T follicular helper cell (primary cell): Measurements from ENCODE around the gene SOAT1.

Experiments
- DNase-seq: peaks from one replicate; pipeline ENCODE4 v3.0.0-alpha.2; 2020; ENCODE audit warnings: low read depth

Gene SOAT1

DNA sequence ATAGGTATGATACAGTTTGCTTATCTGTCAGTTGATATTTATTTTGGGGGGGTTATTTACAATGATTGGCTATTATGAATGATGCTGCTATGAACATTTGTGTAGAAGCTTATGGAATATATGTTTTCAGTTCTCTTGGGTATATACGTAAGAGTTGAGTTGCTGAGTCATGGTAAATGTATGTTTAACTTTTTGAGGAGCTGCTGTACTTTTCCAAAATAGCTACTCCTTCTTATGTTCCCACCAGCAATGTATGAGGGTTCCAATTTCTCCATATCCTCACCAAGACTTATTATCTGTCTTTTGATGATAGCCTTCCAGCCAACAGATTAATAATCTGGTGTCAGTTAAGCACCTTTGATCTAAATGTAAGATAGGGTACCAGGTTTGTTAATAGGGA lies 11.9 kb downstream of the SOAT1 start:
- DNase-seq: no peak

DNA sequence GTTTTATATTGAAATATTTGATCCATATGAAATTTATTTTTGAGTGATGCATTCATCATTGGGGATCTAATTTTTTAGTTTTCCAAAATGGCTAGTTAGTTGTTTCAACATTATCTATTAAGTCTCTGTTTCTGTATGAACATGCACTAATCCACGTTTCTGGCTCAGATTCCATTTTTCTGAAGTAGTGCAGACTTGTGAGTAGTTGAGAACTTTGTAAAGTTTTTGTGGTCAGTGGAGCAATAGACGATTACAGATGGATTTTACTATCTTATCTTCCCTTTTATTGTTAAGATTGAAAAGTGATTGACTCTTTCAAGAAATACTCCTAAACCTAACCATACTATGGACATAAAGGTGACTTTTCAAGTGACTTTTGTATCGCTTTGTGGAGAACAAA lies 16.7 kb downstream of the SOAT1 start:
- no peak for DNase-seq

DNA sequence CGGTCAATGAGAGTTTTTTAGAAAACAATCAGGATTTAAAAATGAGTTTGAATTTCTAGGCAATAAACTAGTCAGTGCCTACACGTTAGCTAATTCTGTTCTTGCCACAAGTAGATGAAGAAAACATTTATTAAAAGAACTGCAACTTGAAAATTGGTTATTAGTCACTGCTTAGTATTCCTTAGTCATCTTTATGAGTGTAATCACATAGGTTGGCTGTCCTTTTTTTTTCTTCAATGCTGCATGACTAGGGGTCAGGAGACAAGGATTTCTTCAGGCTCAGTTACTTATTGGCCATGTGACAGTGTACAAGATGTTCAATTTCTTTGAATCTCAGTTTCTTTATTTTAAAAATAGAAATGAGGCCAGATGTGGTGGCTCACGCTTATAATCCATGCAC lies 17.1 kb downstream of the SOAT1 start:
- DNase-seq: no peak

DNA sequence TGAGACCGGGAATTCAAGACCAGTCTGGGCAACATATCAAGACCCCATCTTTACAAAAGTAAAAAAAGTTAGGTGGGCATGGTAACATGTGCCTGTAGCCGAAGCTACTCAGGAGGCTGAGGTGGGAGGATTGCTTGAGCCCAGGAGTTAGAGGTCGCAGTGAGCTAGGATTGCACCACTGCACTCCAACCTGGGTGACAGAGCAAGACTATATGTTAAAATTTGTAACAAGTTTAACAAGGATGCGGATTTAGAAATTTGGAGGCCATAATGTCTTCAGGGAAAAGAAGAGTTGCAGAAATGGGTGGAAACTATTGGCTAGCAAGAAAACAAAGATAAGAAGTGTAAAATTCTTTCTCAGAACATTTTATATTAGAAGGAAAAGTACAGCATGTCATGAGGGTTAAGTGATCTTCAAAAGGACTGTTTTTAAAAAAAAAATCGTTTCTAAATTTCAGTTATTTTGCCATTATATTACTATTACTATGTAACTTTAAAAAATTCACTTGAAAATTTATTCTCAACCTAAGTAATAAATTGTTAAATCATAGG lies 17.6 kb downstream of the SOAT1 start:
- no peak for DNase-seq

DNA sequence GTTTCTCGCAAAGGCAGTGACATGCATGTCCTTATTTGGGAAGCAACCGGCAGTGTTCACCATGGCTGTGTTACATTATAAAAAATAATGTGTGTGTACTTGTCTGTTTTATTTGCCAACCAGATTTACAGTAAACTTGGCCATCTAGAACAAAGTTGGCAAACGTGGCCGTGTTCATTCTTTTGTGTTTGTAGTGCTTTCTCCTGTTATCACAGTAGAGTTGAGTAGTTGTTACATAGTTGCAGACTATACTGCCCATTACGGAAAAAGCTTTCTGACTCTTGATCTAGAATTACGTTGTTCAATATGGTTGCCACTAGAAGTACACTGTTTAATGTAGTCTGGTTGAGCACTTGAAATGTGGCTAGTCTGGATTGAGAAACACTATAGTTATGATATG lies 19.4 kb downstream of the SOAT1 start:
- no peak for DNase-seq

DNA sequence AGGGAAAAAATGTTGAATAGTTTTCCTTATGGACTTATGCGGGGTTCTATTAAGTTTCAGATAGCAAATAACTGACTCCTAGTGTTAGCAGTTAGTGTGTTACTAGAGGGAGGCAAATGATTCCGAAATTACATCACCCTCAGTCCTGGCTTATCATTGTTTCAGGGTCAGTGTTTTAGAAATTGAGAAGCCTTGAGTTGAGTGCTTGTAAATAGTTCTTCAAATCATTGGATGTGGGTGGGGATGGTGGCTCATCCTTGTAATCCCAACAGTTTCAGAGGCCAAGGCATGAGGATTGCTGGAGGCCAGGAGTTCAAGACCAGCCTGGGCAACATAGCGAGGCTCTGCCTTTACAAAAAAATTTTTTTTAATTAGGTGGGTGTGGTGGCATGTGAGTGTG lies 21.3 kb downstream of the SOAT1 start:
- no peak for DNase-seq

DNA sequence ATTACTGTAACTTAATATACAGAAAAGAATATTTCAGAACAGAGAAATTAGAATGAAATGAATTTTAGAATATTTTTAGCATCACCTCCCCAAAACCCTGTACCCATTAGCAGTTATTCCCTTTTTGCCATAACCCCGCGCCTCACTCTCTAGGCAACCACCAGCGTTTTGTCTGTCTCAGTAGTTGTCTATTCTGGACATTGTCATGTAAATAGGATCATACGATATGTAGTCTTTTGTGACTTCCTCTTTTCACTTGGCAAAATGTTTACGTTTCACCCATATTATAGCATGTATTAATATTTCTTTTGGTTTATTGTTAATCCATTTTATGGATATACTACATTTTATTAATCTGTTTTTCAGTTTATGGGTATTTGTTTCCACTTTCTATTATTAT lies 24.9 kb downstream of the SOAT1 start:
- DNase-seq: no peak

DNA sequence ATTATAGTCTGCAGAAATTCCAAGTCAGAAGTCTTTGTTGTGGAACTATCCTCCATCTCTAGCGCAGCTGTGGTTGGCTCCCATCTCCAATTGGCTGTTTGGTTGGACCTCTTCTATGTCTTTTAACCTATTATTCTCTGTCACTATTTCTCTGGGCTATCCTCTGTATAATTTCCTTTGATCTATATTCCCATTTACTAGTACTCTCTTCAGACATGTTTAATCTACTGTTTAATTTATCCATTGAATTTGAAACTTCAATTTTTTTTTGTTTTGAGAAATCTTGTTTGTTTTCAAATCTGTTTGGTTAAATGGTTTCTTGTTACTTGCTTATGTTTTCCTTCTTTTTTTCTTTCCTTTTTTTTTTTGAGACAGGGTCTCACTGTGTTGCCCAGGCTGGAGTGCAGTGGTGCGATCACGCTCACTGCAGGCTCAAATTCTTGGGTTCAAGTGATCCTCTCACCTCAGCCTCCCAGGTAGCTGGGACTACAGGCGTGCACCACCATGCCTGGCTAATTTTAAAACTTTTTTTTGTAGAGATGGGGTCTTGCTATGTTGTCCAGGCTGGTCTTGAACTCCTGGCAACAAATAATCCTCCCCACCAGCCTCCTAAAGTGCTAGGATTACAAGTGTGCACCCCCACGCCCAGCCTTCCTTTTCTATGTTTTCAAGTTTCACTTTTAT lies 28.1 kb downstream of the SOAT1 start:
- DNase-seq: no peak

DNA sequence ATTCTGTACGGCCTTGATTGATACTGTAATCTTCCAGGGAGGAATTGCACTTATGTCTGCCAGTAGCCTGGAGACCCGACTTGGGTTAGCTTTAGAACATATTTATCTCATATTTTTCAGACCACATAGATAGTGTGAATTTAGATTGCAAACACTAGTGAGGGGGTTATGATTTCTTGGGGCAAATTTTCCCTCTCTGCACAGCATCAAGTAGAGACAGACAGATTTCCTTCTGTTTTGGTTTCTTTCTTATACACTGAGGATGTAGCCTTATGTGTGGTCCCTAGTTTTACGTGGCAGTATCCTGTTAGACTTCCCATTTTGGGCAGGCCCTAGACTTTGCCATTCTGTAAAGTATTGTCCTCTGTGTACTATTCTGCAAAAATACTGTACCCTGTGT lies 29.0 kb downstream of the SOAT1 start:
- DNase-seq: no peak

DNA sequence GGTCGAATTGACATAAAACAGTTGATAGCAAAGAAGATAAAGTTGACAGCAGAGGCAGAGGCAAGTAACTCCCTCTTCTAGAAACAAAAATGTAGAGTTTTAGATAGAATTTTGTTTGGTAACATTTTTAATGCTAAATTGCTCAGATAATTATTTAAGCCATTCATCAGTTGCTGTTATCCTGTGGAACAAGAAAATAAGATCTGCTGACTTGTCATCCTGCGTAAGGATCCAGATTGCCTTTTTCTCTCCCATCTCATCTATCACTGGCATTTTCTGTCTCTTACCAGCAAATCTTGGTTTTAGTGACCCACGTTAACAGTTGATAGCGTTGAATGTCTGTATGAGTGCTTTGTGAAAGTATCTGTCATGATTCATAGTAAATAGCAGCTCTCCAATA lies 29.8 kb downstream of the SOAT1 start:
- DNase-seq: no peak

DNA sequence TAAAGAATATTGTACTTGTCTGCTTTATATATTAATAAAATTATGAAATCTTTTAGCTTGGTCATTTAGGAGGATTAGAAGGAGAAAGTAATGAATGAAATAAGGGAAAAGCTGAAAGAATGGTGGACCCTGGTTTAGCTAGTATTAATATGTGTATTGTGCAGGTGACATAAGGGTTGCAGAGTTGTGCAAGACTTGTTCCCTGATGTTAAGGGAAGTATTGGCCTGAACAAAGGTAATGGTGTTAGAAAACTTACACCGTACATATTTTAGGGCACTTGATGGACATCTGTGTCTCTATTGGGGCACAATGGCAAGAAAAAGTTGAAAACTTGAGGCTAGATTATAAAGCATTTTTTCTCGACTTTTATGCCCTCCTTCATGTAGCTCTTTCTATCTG lies 32.2 kb downstream of the SOAT1 start:
- no peak for DNase-seq

DNA sequence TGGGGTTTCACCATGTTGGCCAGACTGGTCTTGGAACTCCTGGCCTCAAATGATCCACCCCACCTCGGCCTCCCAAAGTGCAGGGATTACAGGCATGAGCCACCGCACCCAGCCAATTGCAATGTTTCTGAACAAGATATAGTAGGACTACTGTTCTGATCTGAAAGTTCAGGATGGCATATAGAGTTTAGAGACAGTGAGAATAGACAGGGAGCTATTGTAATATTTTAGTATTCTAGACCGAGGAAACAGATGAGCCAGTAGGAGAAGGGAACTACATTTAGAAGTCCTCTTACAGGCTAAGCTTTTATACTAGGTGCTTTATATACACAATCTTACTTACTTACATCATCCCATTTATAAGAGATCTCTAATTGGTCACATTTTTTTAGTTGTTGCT lies 33.1 kb downstream of the SOAT1 start:
- DNase-seq: no peak

DNA sequence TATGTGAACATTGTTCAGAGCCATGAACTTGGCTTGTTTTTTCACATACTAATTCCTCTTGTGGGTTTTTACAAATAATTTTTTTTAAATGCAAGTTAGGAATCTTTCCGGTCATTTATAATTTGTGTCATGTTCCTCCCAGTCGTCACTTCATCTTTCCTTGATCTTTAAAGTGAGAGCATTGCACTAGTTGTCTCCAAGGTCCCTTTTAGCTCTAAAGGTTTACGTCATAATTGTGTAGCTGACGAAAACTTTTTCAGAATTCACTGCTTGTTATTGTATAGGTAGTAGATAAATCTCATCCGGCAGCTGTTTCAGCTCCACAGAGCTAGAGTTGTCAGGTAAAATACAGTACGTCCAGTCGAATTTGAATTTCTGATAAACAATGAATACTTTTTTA lies 33.6 kb downstream of the SOAT1 start:
- no peak for DNase-seq

DNA sequence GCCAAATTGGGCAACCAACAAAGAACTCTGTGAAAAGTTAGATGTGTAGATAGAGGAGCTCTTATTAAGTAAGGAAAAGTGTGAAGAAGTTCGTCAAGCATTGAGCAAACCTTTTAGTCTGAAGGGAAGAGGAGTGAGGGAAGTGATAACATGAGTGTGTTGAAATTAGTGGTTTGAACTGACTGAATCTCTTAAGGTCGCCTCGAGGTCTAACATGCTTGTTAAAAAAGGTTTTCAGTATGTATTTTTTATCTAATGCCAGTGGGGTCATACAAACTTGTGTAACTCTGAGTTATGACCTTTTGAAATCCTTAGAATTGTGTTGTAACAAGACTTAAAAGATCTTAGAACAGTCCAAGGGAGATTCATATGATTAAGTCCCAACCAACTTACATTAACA lies 34.1 kb downstream of the SOAT1 start:
- no peak for DNase-seq

DNA sequence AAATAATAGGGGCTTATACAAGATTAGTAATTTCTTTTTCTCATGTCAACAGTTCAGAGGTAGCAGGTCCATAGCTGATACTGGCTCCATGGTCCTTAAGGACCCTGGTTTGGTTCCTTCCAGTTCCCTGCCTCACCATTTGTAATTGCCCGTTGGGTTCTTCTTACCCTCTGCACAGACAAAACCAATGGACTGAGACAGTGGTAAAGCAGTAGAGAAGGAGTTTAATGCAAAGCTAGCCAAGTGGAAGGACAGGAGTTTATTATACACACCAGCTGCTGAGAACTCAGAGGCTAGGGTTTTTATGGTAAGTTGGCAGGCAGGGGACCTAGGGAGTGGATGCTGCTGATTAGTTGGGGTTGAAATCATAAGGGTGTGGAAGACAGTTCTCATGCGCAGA lies 36.3 kb downstream of the SOAT1 start:
- DNase-seq: no peak

DNA sequence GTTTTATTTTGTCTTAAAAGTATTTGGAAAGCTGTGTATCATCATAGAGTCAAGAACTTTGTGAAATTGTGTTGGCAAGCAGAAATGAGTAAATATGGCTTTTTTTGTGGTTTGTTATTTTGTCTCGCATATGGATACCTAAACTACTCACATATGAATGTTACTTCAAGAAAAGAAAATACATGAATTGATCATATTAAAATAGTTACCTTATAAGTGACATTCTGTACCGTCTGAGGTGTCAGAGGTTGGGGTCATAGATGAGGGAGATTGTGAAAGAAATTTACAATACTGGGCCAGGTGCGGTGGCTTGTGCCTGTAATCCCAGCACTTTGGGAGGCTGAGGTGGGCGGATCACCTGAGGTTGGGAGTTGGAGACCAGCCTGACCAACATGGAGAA lies 40.8 kb downstream of the SOAT1 start:
- no peak for DNase-seq

DNA sequence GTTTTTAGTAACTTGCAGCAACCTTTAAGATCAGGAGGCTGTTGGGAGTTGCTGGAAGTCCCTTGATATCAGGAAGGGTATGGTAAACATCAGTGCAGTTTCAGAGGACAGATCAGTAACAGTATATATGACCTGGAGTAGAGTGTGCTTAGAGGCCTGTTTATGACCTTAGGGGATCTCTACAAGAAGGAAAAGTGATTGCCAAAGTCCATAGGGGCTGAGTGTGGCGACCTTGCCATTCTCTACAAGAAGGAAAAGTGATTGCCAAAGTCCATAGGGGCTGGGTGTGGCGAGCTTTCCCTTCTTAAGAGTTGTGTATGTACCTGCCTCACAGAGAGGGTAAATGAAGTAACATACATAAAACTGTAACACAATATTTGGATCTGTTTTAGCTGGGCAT lies 43.7 kb downstream of the SOAT1 start:
- DNase-seq: no peak

DNA sequence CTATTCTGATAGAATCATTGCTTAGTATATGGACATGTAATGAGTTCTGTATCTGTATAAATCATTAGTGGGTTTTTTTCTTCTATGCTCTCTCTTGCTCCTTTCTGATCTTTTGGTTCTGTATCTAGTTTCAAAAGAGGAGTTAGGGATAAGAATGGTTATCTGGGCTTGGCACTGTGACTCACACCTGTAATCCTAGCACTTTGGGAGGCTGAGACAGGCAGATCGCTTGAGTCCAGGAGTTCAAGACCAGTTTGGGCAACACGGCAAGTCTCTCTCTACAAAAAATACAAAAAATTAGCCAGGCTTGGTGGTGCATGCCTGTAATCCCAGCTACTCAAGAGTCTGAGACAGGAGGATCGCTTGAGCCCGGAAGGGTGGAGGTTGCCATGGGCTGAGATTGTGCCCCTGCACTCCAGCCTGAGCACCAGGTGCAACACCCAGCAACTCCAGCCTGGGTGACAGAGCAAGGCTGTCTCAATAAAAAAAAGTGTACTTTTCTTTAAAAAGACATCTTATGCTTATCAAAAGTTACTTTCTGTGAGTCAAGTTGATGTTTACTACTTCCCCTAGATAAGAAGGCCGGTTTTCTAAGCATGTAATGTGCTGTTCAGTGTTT lies 44.5 kb downstream of the SOAT1 start:
- DNase-seq: no peak

DNA sequence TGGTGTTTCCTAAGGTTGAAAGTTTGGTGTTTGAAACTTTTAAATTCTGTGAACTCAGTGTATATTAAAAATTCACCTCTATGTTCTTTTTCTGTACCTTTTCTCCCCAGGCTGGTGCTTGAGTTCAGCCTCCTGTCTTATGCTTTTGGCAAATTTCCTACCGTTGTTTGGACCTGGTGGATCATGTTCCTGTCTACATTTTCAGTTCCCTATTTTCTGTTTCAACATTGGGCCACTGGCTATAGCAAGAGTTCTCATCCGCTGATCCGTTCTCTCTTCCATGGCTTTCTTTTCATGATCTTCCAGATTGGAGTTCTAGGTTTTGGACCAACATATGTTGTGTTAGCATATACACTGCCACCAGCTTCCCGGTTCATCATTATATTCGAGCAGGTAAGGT lies 47.3 kb downstream of the SOAT1 start:
- DNase-seq: no peak

DNA sequence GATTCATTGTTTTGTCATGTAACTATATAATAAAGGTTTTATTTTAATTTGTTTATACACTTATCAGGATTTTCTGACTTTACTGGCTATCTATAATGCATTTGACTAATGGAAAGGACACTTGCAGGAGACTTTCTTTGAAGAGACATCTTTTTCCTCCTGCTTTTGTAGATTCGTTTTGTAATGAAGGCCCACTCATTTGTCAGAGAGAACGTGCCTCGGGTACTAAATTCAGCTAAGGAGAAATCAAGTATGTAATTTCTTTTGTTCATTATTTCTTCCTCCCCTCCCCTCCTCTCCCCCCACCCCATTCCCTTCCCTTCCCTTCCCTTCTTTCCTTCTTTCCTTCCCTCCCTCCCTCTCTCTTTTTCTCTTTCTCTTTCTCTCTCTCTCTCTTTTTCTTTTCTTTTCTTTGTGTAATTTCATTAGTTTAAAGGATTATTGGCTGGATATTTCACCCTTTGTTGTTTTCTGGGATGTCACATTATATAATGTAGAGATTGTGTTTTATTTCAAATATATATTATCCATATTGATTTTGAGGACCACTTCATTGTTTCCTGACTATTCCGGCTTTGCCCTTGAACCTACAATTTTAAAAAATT lies 48.4 kb downstream of the SOAT1 start:
- no peak for DNase-seq

DNA sequence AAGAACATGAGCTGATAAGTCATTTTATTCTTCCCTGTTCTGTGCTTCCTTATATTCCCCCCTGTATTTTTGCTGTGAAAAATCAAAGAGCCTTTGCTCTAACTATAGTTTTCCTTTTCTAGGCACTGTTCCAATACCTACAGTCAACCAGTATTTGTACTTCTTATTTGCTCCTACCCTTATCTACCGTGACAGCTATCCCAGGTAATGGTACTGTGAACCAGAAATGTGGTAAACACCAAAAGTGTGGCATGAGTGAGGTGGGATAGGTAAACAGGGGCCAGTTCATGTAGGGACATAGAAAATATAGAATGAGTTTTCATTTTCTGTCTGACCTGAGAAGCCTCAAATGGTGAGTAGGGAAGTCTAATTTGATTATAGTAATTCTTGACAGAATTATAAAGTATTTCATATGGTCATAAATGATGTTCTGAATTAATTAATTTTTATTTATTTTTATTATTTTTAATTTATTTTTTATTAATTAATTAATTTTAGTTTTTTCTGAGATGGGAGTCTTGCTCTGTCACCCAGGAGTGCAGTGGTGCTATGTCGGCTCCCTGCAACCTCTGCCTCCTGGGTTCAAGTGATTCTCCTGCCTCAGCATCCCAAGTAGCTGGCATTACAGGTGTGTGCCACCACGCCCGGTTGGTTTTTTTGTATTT lies 49.3 kb downstream of the SOAT1 start:
- no peak for DNase-seq

DNA sequence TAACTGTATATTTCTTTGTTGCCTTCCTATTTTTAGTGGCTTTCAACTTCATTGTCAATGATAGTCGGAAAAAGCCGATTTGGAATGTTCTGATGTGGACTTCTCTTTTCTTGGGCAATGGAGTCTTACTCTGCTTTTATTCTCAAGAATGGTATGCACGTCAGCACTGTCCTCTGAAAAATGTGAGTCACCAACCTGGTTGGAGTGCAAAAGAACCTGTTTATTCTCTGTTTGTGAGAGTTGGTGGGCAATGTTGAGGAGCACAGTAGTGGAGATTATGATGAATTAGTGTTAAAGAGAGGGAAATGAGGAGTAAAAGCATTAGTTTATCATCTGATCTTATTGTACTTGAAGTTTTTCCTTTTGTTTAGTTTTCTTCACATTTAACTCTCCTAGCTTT lies 57.7 kb downstream of the SOAT1 start:
- no peak for DNase-seq

DNA sequence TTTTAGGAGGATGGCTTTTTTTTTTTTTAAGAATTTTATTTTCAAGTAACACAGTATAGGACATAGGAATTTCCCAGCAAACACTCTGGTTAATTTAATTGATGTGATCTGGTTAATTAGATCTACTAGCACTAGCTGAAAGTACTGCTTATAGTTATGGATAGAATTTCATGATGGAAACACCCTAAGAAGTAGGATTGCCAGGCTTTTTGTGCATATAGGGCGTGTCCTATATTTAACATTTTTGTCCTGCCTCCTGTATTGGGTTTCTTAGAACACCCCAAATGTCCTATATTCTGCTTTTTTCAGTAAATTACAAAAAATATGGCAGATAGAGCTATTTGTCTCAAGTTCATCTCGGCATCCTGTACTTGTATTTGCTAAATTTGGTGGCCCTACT lies 58.6 kb downstream of the SOAT1 start:
- no peak for DNase-seq
